HCT116 (cell line): ENCODE data around the gene TLR7. TPM values are rescaled to one million over a fixed set of nuclear protein-coding genes. Genes with fewer than 3 reads are reported as not detected.

ENCODE experiments used
- ATAC-seq: fragments of 200-7000 bp; cut with Tn5 transposase; 2 replicates; pipeline ENCODE4 v1.9.1; 2020; ENCODE audit warnings: mild to moderate bottlenecking, moderate library complexity
- BruUV-seq: library from RNA; stranded (reverse); fragments of 400-500 nt; replicated peaks from 2 replicates; lab custom pipeline; 2021; lab: Mats Ljungman, UMichigan
- CTCF ChIA-PET: fragments of 300-600 bp; sonication (Branson Sonifier 250); formaldehyde crosslinking; loops from one replicate; lab custom pipeline; 2021; ENCODE audit warnings: antibody characterized with exemption; lab: Charles Lee
- POLR2A ChIA-PET: fragments of 300-600, 350-600 bp; sonication (Branson Sonifier 250); formaldehyde crosslinking; loops from one replicate; lab custom pipeline; 2021; ENCODE audit warnings: antibody characterized with exemption; lab: Charles Lee
- RAD21 ChIA-PET, 2 experiments: fragments of 300-600 bp; sonication (Branson Sonifier 250); formaldehyde crosslinking; loops; one replicate each; lab custom pipeline; 2023; ENCODE audit warnings: low total read pairs in 2 of 2; ENCODE audit not compliant: uncharacterized antibody in 2 of 2, unreplicated experiment in 2 of 2, low non-redundant PET in 1 of 2; lab: Charles Lee
- DNase-seq: peaks from one replicate; pipeline ENCODE4 v3.0.0-alpha.2; 2010; ENCODE audit warnings: low read depth, low spot score
- H2AFZ ChIP-seq: fragments of 200-600 bp; shearing (Covaris generic), sonication (generic); 2 replicates; pipeline ENCODE4 v1.6.1; 2017; ENCODE audit warnings: low read depth, mixed run types, mixed read lengths, antibody characterized with exemption, low read length; ENCODE audit not compliant: poor library complexity, severe bottlenecking
- H3K27ac ChIP-seq: 2 replicates; pipeline ENCODE4 v1.5.1; 2012; ENCODE audit warnings: low read depth, low read length
- H3K27me3 ChIP-seq: fragments of 200-600 bp; sonication (generic); 2 replicates; pipeline ENCODE4 v1.6.1; 2016; ENCODE audit warnings: mixed run types, low read length, mixed read lengths; ENCODE audit not compliant: insufficient read depth
- H3K36me3 ChIP-seq, 2 experiments: fragments of 200-500 bp in 1 of 2; fragments of 200-600 bp in 1 of 2; sonication (Bioruptor generic) in 1 of 2; sonication (generic) in 1 of 2; 2 replicates each; pipeline versions ENCODE4 v1.5.1 to v1.6.1; 2014 to 2016; ENCODE audit warnings: low read length in 2 of 2, inconsistent platforms in 1 of 2, mixed read lengths in 1 of 2, mixed run types in 1 of 2; ENCODE audit not compliant: insufficient read depth in 2 of 2, control insufficient read depth in 1 of 2
- H3K4me1 ChIP-seq, 2 experiments: fragments of 200-600 bp in 1 of 2; sonication (generic) in 1 of 2; 2 replicates each; pipeline versions ENCODE4 v1.5.1 to v1.6.1; 2012 to 2017; ENCODE audit warnings: low read length in 2 of 2, inconsistent platforms in 1 of 2, mild to moderate bottlenecking in 1 of 2, mixed read lengths in 1 of 2, mixed run types in 1 of 2, moderate library complexity in 1 of 2; ENCODE audit not compliant: insufficient read depth in 2 of 2, control insufficient read depth in 1 of 2
- H3K4me2 ChIP-seq: fragments of 200-600 bp; sonication (generic); 2 replicates; pipeline ENCODE4 v1.6.1; 2017; ENCODE audit warnings: mixed run types, low read length, mixed read lengths
- H3K4me3 ChIP-seq, 2 experiments: fragments of 200-600 bp in 1 of 2; sonication (generic) in 1 of 2; replicated peaks in 1 of 2; 2 replicates each; pipeline ENCODE4 v1.5.1; 2011 to 2016; ENCODE audit warnings: low read length in 2 of 2, control low read depth in 1 of 2, low read depth in 1 of 2, mild to moderate bottlenecking in 1 of 2, mixed read lengths in 1 of 2, mixed run types in 1 of 2
- H3K79me2 ChIP-seq: fragments of 200-600 bp; sonication (generic); 2 replicates; pipeline ENCODE4 v1.6.1; 2017; ENCODE audit warnings: mild to moderate bottlenecking, mixed run types, low read length, moderate library complexity, mixed read lengths; ENCODE audit not compliant: insufficient read depth
- H3K9ac ChIP-seq: fragments of 200-600 bp; sonication (generic); 2 replicates; pipeline ENCODE4 v1.6.1; 2016; ENCODE audit warnings: low read length, mixed read lengths
- H3K9me2 ChIP-seq: fragments of 200-600 bp; sonication (generic), shearing (Covaris generic); 2 replicates; pipeline ENCODE4 v1.6.1; 2017; ENCODE audit warnings: mixed run types, mild to moderate bottlenecking, moderate library complexity; ENCODE audit not compliant: insufficient read depth
- H3K9me3 ChIP-seq, 2 experiments: fragments of 200-500 bp in 1 of 2; fragments of 200-600 bp in 1 of 2; sonication (Bioruptor generic) in 1 of 2; sonication (generic) in 1 of 2; 2 replicates each; pipeline ENCODE4 v1.6.1; 2014 to 2017; ENCODE audit warnings: low read length in 2 of 2, mixed read lengths in 2 of 2, inconsistent platforms in 1 of 2, low read depth in 1 of 2, mild to moderate bottlenecking in 1 of 2, mixed run types in 1 of 2, moderate library complexity in 1 of 2; ENCODE audit not compliant: control insufficient read depth in 1 of 2, insufficient read depth in 1 of 2
- H4K20me1 ChIP-seq: fragments of 200-600 bp; sonication (generic), shearing (Covaris generic); 2 replicates; pipeline ENCODE4 v1.6.1; 2017; ENCODE audit warnings: mixed run types, mild to moderate bottlenecking, moderate library complexity; ENCODE audit not compliant: insufficient read depth
- CEBPB ChIP-seq: IDR thresholded peaks from 2 replicates; pipeline ENCODE4 v1.6.1; 2012; ENCODE audit warnings: low read depth
- CTCF ChIP-seq, 3 experiments: fragments of 200-600 bp in 1 of 3; sonication (generic) in 1 of 3; IDR thresholded peaks in 2 of 3; conservative IDR thresholded peaks in 1 of 3; 2 replicates each; pipeline ENCODE4 v1.5.1; 2012 to 2017; ENCODE audit warnings: low read depth in 2 of 3, low read length in 2 of 3, antibody characterized with exemption in 1 of 3, borderline replicate concordance in 1 of 3, control low read depth in 1 of 3, mild to moderate bottlenecking in 1 of 3, mixed read lengths in 1 of 3, mixed run types in 1 of 3, moderate library complexity in 1 of 3; ENCODE audit not compliant: insufficient read depth in 1 of 3
- EGR1 ChIP-seq: IDR thresholded peaks from 2 replicates; pipeline ENCODE4 v1.6.1; 2012; ENCODE audit warnings: low read depth
- ELF1 ChIP-seq: IDR thresholded peaks from 2 replicates; pipeline ENCODE4 v1.6.1; 2012; ENCODE audit warnings: low read depth, borderline replicate concordance
- EZH2 ChIP-seq: fragments of 200-600 bp; sonication (generic); IDR thresholded peaks from 2 replicates; pipeline ENCODE4 v1.6.1; 2017; ENCODE audit warnings: antibody characterized with exemption, mixed run types
- EZH2phosphoT487 ChIP-seq: fragments of 200-600 bp; IDR thresholded peaks from 2 replicates; pipeline ENCODE4 v1.6.1; 2018; ENCODE audit warnings: antibody characterized with exemption, borderline replicate concordance
- FOSL1 ChIP-seq: IDR thresholded peaks from 2 replicates; pipeline ENCODE4 v1.6.1; 2012; ENCODE audit warnings: low read depth
- POLR2A ChIP-seq: IDR thresholded peaks from 2 replicates; pipeline ENCODE4 v1.7.0; 2011; ENCODE audit warnings: borderline replicate concordance; ENCODE audit not compliant: insufficient read depth, insufficient read length; ENCODE audit errors: extremely low read depth
- POLR2AphosphoS5 ChIP-seq: IDR thresholded peaks from 2 replicates; pipeline ENCODE4 v1.6.1; 2011; ENCODE audit warnings: mild to moderate bottlenecking, low read depth, low read length, moderate library complexity
- RAD21 ChIP-seq: IDR thresholded peaks from 2 replicates; pipeline ENCODE4 v1.6.1; 2012; ENCODE audit warnings: low read depth, mild to moderate bottlenecking
- REST ChIP-seq: IDR thresholded peaks from 2 replicates; pipeline ENCODE4 v1.6.1; 2012; ENCODE audit warnings: low read depth
- SIN3A ChIP-seq: IDR thresholded peaks from 2 replicates; pipeline ENCODE4 v1.6.1; 2012; ENCODE audit warnings: low read depth
- SP1 ChIP-seq: IDR thresholded peaks from 2 replicates; pipeline ENCODE4 v1.6.1; 2012; ENCODE audit warnings: low read depth
- SRF ChIP-seq: IDR thresholded peaks from 2 replicates; pipeline ENCODE4 v1.6.1; 2012; ENCODE audit warnings: low read depth
- YY1 ChIP-seq: IDR thresholded peaks from 2 replicates; pipeline ENCODE4 v1.6.1; 2011; ENCODE audit warnings: low read length, low read depth, moderate library complexity, mild to moderate bottlenecking; ENCODE audit not compliant: insufficient replicate concordance; ENCODE audit errors: extremely low read depth
- ZBTB33 ChIP-seq: IDR thresholded peaks from 2 replicates; pipeline ENCODE4 v1.6.1; 2011; ENCODE audit warnings: mild to moderate bottlenecking, low read length, moderate library complexity; ENCODE audit not compliant: insufficient replicate concordance; ENCODE audit errors: extremely low read depth
- ZFX ChIP-seq: fragments of 450-650 bp; IDR thresholded peaks from 2 replicates; pipeline ENCODE4 v1.6.1; 2017
- intact Hi-C: fragments of 100-400 bp; cut with micrococcal nuclease; formaldehyde crosslinking; loops from 2 replicates; pipeline ENCODE4 v1.10.0; 2022
- total RNA-seq: library from RNA; stranded (reverse); gene quantifications from one replicate; pipeline ENCODE4 v1.2.1, GENCODE V29; 2021; ENCODE audit not compliant: unreplicated experiment

The TLR7 gene
- total RNA-seq, 1 experiment from 2014 or later = not detected

GRCh38 chrX:12903646-12904045, 36.8 kb downstream of the TLR7 start:
- intact Hi-C loops = loop anchor here (5.0 kb wide), 1 partner anchor 201 kb away; no protein-coding TSS in a partner anchor
- no TSS peak for BruUV-seq
- Histone ChIP-seq H3K4me3 (no peak overlapping the region), H3K36me3 (no peaks in the 10 kb centered on the region), H2AFZ (no peak overlapping the region), H3K9ac (no peak overlapping the region), H3K9me3 (no peaks in the 10 kb centered on the region), H4K20me1 (no peaks in the 10 kb centered on the region), H3K4me2 (no peak overlapping the region), H3K79me2 (no peaks in the 10 kb centered on the region), H3K27ac (no peak overlapping the region), H3K9me2 (no peaks in the 10 kb centered on the region), H3K27me3 (no peaks in the 10 kb centered on the region), H3K4me1 (no peaks in the 10 kb centered on the region)
- ChIA-PET CTCF (interaction anchor here (0.7 to 2.2 kb wide), 2 partner anchors 43 to 90 kb away, joined by 3 to 5 read pairs; no protein-coding TSS in a partner anchor), RAD21 (no interaction called here), POLR2A (no interaction called here)
- DNase-seq (no peak), ATAC-seq (no peak)
- no peak for TF ChIP-seq ZBTB33
- no peak for TF ChIP-seq EZH2
- TF ChIP-seq SRF = no peak
- TF ChIP-seq SIN3A = no peak
- TF ChIP-seq CTCF (IDR thresholded peaks at IDR 0.05 in 2 of 3, conservative IDR thresholded peaks at IDR 0.05 in 1 of 3; ENCODE audit: borderline replicate concordance in 1 of 3, insufficient read depth in 1 of 3, low read depth in 2 of 3, low read length in 2 of 3) = no peak
- no peak for TF ChIP-seq POLR2A
- no peak for TF ChIP-seq ZFX
- TF ChIP-seq ELF1 = no peak
- TF ChIP-seq YY1 = no peak
- no peak for TF ChIP-seq EZH2phosphoT487
- TF ChIP-seq FOSL1 = no peak
- TF ChIP-seq RAD21 = no peak
- no peak for TF ChIP-seq REST
- no peak for TF ChIP-seq SP1
- no peak for TF ChIP-seq POLR2AphosphoS5
- TF ChIP-seq EGR1 = no peak
- no peak for TF ChIP-seq CEBPB
